ENCODE data around the gene POGZ.

Gene POGZ

GRCh38 chr1:151476083-151476482, 16.8 kb upstream of the POGZ start:
- H3K27me3 ChIP-seq (ENCODE audit: insufficient read depth, low read length): no peaks in the 10 kb centered on the region
- H3K9ac ChIP-seq (ENCODE audit: low read depth, low read length): no peak overlapping the region
- H3K4me3 ChIP-seq (ENCODE audit: low read length): no peak overlapping the region
- H3K4me1 ChIP-seq (ENCODE audit: insufficient read depth, low read length): peaks cover 8% of the 10 kb centered on the region; the same call in 1 of the 2 replicates
- H3K36me3 ChIP-seq (ENCODE audit: insufficient read depth, low read length): no peaks in the 10 kb centered on the region
- WGBS: 91% methylated on average over 6 of the region's 6 CpGs
- H3K27ac ChIP-seq (ENCODE audit: low read depth, low read length): no peak overlapping the region
- H3K9me3 ChIP-seq (ENCODE audit: insufficient read depth, low read depth, low read length): no peaks in the 10 kb centered on the region

GRCh38 chr1:151475175-151475574, 15.9 kb upstream of the POGZ start:
- Histone ChIP-seq H3K9ac (ENCODE audit: low read depth, low read length) (no peak overlapping the region), H3K27ac (ENCODE audit: low read depth, low read length) (no peak overlapping the region), H3K27me3 (ENCODE audit: insufficient read depth, low read length) (no peaks in the 10 kb centered on the region), H3K9me3 (ENCODE audit: insufficient read depth, low read depth, low read length) (no peaks in the 10 kb centered on the region), H3K4me3 (ENCODE audit: low read length) (no peak overlapping the region), H3K4me1 (ENCODE audit: insufficient read depth, low read length) (peaks cover 8% of the 10 kb centered on the region; the same call in 1 of the 2 replicates), H3K36me3 (ENCODE audit: insufficient read depth, low read length) (no peaks in the 10 kb centered on the region)
- 76% methylated on average over 1 of the region's 1 CpG for WGBS

DNA sequence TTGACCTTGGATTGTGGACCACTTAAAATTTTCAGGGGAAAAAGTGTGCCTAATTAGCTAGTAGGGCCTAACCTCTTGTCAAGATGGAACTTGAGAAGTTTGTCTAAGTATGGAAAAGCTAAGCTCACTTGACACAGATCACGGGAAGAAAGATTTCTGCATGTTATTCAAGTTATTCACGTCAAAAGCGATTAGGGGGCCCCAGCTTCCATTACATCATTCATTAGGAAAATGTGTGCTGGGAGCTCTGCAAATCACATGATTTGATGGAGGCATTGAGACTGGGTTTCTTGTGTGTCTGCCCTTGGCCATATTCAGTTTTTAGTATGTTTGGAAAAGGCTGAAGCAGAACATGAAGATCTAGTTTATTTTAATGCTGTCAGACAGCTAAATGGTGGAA, 15.5 kb upstream of the POGZ start:
- Histone ChIP-seq H3K9ac (ENCODE audit: low read depth, low read length) (no peak overlapping the region), H3K27ac (ENCODE audit: low read depth, low read length) (no peak overlapping the region), H3K9me3 (ENCODE audit: insufficient read depth, low read depth, low read length) (no peaks in the 10 kb centered on the region), H3K4me1 (ENCODE audit: insufficient read depth, low read length) (peaks cover 8% of the 10 kb centered on the region; the same call in 1 of the 2 replicates), H3K4me3 (ENCODE audit: low read length) (no peak overlapping the region), H3K27me3 (ENCODE audit: insufficient read depth, low read length) (no peaks in the 10 kb centered on the region), H3K36me3 (ENCODE audit: insufficient read depth, low read length) (no peaks in the 10 kb centered on the region)
- 86% methylated on average over 3 of the region's 3 CpGs for WGBS

GRCh38 chr1:151472856-151473731, 13.8 kb upstream of the POGZ start:
- H3K27ac ChIP-seq (ENCODE audit: low read depth, low read length): no peak overlapping the region
- H3K9me3 ChIP-seq (ENCODE audit: insufficient read depth, low read depth, low read length): no peaks in the 10 kb centered on the region
- peak overlapping the region; percentile 56 for H3K4me3 ChIP-seq (ENCODE audit: low read length)
- no peaks in the 10 kb centered on the region for H3K36me3 ChIP-seq (ENCODE audit: insufficient read depth, low read length)
- H3K9ac ChIP-seq (ENCODE audit: low read depth, low read length): peak overlapping the region; percentile 54
- whole genome bisulfite sequencing: 22% methylated on average over 36 of the region's 36 CpGs
- peaks cover 8% of the 10 kb centered on the region; the same call in 1 of the 2 replicates for H3K4me1 ChIP-seq (ENCODE audit: insufficient read depth, low read length)
- no peaks in the 10 kb centered on the region for H3K27me3 ChIP-seq (ENCODE audit: insufficient read depth, low read length)

DNA sequence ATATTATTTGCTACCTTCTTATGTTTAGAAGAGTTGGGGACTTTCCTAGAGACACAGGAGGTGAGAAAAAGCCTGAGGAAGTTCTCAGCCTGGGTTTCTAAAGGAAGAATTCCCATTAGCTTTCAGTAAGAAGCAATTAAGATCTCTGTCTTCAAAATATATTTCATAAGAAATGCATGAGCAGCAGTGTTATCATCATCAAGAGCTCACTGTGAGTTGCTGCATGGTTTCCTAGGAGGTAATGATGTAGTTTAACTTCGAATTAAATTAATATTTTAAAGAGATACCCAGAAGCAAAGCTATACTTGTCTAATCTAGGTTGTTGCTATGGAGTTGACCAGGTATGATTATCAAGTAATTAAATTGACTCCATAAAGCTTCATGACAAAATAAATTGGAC, 5.7 kb upstream of the POGZ start:
- Histone ChIP-seq H3K9ac (ENCODE audit: low read depth, low read length) (no peak overlapping the region), H3K27ac (ENCODE audit: low read depth, low read length) (no peak overlapping the region), H3K4me1 (ENCODE audit: insufficient read depth, low read length) (peaks cover under 1% of the 10 kb centered on the region), H3K4me3 (ENCODE audit: low read length) (no peak overlapping the region), H3K9me3 (ENCODE audit: insufficient read depth, low read depth, low read length) (no peaks in the 10 kb centered on the region), H3K36me3 (ENCODE audit: insufficient read depth, low read length) (no peaks in the 10 kb centered on the region), H3K27me3 (ENCODE audit: insufficient read depth, low read length) (peaks cover 8% of the 10 kb centered on the region; the same call in 1 of the 2 replicates)
- no CpG with 5 or more reads among the region's 1 CpG for WGBS

DNA sequence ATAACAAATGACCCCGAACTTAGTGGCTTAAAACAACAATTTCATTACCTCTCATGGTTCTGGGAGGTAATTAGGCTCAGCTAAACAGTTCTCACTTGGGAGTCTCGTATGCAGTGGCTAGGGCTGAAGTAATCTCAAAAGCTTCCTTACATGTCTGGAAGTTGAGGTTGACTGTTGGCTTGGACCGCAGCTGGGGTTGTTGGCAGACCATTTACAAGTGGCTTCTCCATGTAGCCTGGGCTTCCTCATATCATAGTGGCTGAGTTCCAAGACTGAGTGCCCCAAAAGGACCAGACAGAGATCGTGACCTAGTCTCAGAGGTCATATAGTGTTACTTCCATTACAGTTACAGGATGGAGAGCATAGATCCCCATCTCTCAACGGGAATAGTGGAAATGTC, 2.4 kb upstream of the POGZ start:
- H3K27ac ChIP-seq (ENCODE audit: low read depth, low read length): no peak overlapping the region
- H3K4me1 ChIP-seq (ENCODE audit: insufficient read depth, low read length): peaks cover 12% of the 10 kb centered on the region
- peaks cover 8% of the 10 kb centered on the region; the same call in 1 of the 2 replicates for H3K27me3 ChIP-seq (ENCODE audit: insufficient read depth, low read length)
- H3K36me3 ChIP-seq (ENCODE audit: insufficient read depth, low read length): no peaks in the 10 kb centered on the region
- no peak overlapping the region for H3K9ac ChIP-seq (ENCODE audit: low read depth, low read length)
- 92% methylated on average over 4 of the region's 5 CpGs for WGBS
- H3K9me3 ChIP-seq (ENCODE audit: insufficient read depth, low read depth, low read length): no peaks in the 10 kb centered on the region
- no peak overlapping the region for H3K4me3 ChIP-seq (ENCODE audit: low read length)

DNA sequence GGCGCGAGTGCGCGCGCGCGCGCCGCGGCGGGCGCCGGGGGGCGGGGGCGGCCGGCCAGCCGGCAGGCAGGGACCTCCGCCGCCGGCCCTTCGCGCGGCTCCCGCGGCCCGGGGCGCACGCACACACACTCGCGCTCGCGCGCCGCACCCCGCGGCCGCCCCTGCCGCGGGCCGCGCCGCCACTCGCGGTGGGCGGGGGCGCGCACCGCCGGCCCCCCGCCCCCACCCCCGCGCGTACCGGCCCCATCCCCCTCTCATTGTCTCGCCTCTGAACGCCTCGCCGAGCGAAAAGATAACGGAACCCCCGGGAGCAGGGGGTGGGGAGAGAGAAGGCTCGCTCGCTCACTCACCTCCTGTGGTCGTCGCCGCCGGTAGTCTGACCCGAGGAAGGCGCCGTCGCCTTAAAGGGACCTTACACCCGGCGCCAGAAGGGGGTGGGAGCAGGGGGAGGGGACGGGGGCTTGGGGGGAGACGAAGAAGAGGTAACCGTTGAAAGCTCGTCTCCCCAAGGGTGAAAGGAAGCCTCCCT, 428 bp downstream of the POGZ start:
- Histone ChIP-seq H3K4me3 (ENCODE audit: low read length) (peak overlapping the region; percentile 60), H3K36me3 (ENCODE audit: insufficient read depth, low read length) (0 out of 2 replicates have a peak, but pooled peaks cover 2% of the 10 kb centered on the region), H3K27me3 (ENCODE audit: insufficient read depth, low read length) (peaks cover 5% of the 10 kb centered on the region; the same call in 1 of the 2 replicates), H3K4me1 (ENCODE audit: insufficient read depth, low read length) (peaks cover 12% of the 10 kb centered on the region), H3K27ac (ENCODE audit: low read depth, low read length) (peak overlapping the region; percentile 95), H3K9ac (ENCODE audit: low read depth, low read length) (peak overlapping the region; percentile 78; the same call in 1 of the 2 replicates), H3K9me3 (ENCODE audit: insufficient read depth, low read depth, low read length) (no peaks in the 10 kb centered on the region)
- 1% methylated on average over 68 of the region's 77 CpGs for WGBS

- H3K27ac ChIP-seq (ENCODE audit: low read depth, low read length): peak overlapping the region; percentile 82
- 0 out of 2 replicates have a peak, but pooled peaks cover 6% of the 10 kb centered on the region for H3K36me3 ChIP-seq (ENCODE audit: insufficient read depth, low read length)
- WGBS: 1% methylated on average over 69 of the region's 69 CpGs
- H3K27me3 ChIP-seq (ENCODE audit: insufficient read depth, low read length): peaks cover 3% of the 10 kb centered on the region; the same call in 1 of the 2 replicates
- H3K9me3 ChIP-seq (ENCODE audit: insufficient read depth, low read depth, low read length): no peaks in the 10 kb centered on the region
- H3K4me1 ChIP-seq (ENCODE audit: insufficient read depth, low read length): peaks cover 12% of the 10 kb centered on the region
- H3K9ac ChIP-seq (ENCODE audit: low read depth, low read length): peak overlapping the region; percentile 85
- H3K4me3 ChIP-seq (ENCODE audit: low read length): peak overlapping the region; percentile 75
These were observed 1.1 kb downstream of the POGZ start for GRCh38 chr1:151457911-151458801.

- Histone ChIP-seq H3K4me3 (ENCODE audit: low read length) (no peak overlapping the region), H3K9me3 (ENCODE audit: insufficient read depth, low read depth, low read length) (no peaks in the 10 kb centered on the region), H3K9ac (ENCODE audit: low read depth, low read length) (no peak overlapping the region), H3K27me3 (ENCODE audit: insufficient read depth, low read length) (no peaks in the 10 kb centered on the region), H3K27ac (ENCODE audit: low read depth, low read length) (no peak overlapping the region), H3K4me1 (ENCODE audit: insufficient read depth, low read length) (peaks cover 12% of the 10 kb centered on the region), H3K36me3 (ENCODE audit: insufficient read depth, low read length) (0 out of 2 replicates have a peak, but pooled peaks cover 6% of the 10 kb centered on the region)
- WGBS: 100% methylated on average over 1 of the region's 1 CpG
These were observed 3.3 kb downstream of the POGZ start for GRCh38 chr1:151455966-151456365.

DNA sequence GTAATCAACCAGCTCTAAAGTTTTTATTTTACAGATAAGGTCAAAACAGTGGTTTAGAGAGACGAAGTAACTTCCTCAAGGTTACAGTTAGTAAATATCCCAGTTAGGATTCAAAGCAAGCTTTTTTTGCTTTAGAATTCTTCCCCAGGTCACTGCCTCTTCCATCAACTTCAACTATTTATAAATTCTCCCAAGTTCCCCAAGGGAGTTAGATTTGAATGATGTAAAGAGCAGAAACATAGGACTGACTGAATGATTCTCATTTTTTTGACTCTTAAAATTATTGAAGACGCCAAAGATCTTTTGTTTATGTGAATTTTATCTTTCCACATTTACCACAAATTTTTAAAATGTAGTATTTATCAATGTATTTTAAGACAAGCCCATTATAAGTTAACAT, 4.1 kb downstream of the POGZ start:
- no peaks in the 10 kb centered on the region for H3K9me3 ChIP-seq (ENCODE audit: insufficient read depth, low read depth, low read length)
- H3K36me3 ChIP-seq (ENCODE audit: insufficient read depth, low read length): peaks cover 6% of the 10 kb centered on the region; the same call in 1 of the 2 replicates
- H3K4me3 ChIP-seq (ENCODE audit: low read length): no peak overlapping the region
- no peaks in the 10 kb centered on the region for H3K27me3 ChIP-seq (ENCODE audit: insufficient read depth, low read length)
- no peak overlapping the region for H3K9ac ChIP-seq (ENCODE audit: low read depth, low read length)
- 100% methylated on average over 1 of the region's 2 CpGs for WGBS
- no peak overlapping the region for H3K27ac ChIP-seq (ENCODE audit: low read depth, low read length)
- H3K4me1 ChIP-seq (ENCODE audit: insufficient read depth, low read length): peaks cover 12% of the 10 kb centered on the region
